RCC 7860 (cell line): Measurements from ENCODE around the gene ALB.
"Not testable (repeated sequence)": the region's sequence is repeated elsewhere in the genome, so short reads cannot be mapped to it uniquely, and the experiment has no call there.

Experiments
- DNase-seq: peaks from one replicate; pipeline ENCODE4 v3.0.0-alpha.2; 2015; ENCODE audit warnings: low spot score
- FAIRE-seq: peaks from 2 replicates; lab custom pipeline; 2012; peaks lifted over from hg19 to GRCh38; lab: Jason Lieb, UNC

ALB gene

GRCh38 chr4:73404042-73404441 is at the start of gene ALB:
Gene ALB (plus strand): TSS chr4:73404287. CDS start chr4:73404328, 41 bp downstream.
- no peak for FAIRE-seq
- no peak for DNase-seq

DNA sequence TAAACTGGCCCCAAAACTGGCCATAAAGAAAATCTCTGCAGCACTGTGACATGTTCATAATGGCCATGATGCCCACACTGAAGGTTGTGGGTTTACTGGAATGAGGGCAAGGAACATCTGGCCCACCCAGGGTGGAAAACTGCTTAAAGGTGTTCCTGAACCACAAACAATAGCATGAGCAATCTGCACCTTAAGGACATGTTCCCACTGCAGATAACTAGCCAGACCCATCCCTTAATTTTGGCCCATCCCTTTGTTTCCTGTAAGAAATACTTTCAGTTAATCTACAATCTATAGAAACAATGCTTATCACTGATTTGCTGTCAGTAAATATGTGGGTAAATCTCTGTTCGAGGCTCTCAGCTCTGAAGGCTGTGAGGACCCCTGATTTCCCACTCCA is 46.9 kb upstream of the ALB start:
- not testable (repeated sequence) for DNase-seq

DNA sequence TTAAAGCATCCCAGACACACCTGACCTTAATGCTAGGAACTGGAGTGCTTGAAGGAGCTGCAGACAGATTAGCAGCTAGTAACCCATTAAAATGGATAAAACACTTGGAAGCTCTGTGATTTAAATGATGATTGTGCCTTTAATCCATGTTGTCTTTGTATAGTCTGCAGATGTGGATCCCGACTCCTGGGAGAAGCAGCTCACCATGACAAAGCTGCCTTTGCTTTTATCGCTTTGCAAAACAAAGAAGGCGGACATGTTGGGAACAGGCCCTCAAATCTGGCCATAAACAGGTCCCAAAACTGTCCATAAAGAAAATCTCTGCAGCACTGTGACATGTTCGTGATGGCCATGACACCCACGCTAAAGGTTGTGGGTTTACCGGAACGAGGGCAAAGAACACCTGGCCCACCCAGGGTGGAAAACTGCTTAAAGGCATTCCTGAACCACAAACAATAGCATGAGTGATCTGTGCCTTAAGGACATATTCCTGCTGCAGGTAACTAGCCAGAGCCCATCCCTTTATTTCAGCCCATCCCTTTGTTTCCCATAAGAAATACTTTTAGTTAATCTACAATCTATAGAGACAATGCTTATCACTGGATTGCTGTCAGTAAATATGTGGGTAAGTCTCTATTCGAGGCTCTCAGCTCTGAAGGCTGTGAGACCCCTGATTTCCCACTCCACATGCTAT is 34.4 kb upstream of the ALB start:
- not testable (repeated sequence) for DNase-seq, FAIRE-seq

More for the DNA sequence above, 46.9 kb upstream of the ALB start:
- FAIRE-seq, result not testable (repeated sequence)

GRCh38 chr4:73375328-73375741 is 28.8 kb upstream of the ALB start:
- DNase-seq (no peak), FAIRE-seq (no peak)

GRCh38 chr4:73376251-73376650 is 27.8 kb upstream of the ALB start:
- FAIRE-seq (no peak), DNase-seq (no peak)

- DNase-seq, result no peak
- FAIRE-seq, result no peak
These were observed 27.1 kb upstream of the ALB start for GRCh38 chr4:73376976-73377375.

GRCh38 chr4:73378887-73379286 is 25.2 kb upstream of the ALB start:
- no peak for DNase-seq
- no peak for FAIRE-seq

- no peak for FAIRE-seq
- DNase-seq, result no peak
These were observed 24.1 kb upstream of the ALB start for GRCh38 chr4:73379946-73380345.

DNA sequence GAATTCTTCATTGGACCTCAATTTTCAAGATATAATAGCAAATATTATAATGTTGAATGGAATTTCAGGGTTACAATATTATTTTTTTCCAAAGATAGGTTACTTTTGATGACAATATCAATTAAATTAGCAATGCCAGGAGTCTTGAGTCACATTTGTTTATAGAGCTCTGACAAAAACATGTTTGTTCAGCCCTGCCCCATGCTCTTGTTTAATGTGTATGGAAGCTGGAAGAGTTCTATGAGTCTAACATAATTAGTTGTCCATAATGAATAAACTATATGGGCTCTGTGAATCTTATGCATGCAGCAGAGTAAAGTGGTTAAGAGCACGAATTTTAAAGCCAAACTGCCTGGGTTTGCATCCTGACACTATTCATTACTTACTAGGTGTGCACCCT is 22.9 kb upstream of the ALB start:
- FAIRE-seq, result no peak
- no peak for DNase-seq

DNA sequence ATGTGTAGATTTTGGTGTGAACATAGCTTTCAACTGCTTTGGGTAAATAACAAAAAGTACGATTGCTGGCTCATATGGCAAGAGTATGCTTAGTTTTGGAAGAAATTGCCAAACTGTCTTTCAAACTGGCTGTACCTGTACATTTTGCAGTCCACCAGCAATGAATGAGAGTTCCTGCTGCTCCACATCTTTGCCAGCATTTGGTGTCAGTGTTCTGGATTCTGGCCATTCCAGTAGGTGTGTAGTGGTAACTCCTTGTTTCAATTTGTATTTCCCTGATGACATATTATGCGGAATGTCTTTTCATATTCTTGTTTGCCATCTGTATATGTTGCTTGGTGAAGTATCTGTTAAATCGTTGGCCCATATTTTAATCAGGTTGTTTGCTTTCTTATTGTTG is 20.6 kb upstream of the ALB start:
- DNase-seq (no peak), FAIRE-seq (no peak)

DNA sequence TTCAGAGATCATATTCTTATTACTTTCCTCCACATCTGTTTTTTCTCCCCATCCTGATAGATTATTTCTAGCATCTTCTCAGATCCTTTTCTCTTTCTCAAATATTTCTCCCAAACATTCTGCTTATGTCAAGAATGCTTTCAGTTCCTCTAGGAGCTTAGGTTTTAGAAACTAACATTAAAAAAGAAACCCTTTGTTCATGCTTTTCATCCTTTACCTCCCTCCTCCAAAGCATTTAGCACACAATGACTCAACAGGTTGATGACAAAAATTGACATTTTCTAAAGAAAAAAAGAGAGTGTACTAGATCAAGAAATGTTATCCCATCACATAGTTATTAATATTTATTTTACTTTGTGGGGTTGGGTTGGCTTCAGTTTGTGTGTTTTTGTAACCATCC is 16.5 kb upstream of the ALB start:
- FAIRE-seq, result no peak
- no peak for DNase-seq

GRCh38 chr4:73388887-73389286 is 15.2 kb upstream of the ALB start:
- FAIRE-seq (no peak), DNase-seq (no peak)

DNA sequence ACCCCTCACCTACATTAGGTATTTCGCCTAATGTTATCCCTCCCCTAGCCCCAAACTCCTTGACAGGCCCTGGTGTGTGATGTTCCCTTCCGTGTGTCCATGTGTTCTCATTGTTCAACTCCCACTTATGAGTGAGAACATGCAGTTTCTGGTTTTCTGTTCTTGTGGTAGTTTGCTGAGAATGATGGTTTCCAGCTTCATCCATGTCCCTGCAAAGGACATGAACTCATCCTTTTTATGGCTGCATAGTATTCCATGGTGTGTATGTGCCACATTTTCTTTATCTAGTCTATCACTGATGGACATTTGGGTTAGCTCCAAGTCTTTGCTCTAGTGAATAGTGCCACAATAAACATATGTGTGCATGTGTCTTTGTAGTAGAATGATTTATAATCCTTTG is 14.4 kb upstream of the ALB start:
- not testable (repeated sequence) for DNase-seq, FAIRE-seq

DNA sequence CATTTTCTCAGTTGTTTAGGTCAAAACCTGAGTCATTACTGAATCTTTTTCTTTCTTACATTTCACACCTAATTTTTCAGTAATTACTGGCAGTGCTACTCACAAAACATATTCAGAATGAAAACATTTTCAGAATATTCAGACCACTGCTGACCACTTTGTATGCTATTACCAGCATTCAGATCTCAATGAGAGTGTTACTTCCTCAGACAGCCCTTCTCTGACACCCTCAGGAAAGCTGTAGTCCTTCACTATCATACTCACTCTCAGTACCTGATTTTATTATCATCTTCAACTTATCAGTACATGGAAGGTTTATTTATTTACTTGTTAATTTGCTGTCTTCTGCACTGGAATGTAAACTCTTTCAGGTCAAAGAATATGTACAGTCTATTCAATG is 12.3 kb upstream of the ALB start:
- no peak for FAIRE-seq
- no peak for DNase-seq

DNA sequence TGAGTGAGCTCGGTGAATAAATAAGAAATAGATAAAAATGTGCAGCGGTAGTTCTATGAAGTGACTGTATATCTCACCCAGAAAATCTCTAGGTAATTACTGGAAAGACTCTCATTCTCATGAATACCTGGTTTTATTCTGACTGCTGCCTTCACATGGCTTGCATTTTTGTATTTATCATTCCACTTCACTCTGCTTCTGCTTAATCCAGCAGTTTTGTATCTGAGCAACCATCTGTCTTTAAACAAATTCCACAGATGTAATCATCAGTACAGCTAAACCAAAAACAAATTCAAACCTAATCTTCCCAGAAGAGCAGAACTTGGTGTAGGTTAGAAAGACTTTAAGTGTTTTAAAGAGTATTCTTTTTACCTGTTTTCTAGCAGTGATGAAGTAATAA is 11.2 kb upstream of the ALB start:
- DNase-seq (no peak), FAIRE-seq (no peak)

- DNase-seq (no peak), FAIRE-seq (no peak)
These were observed 7.8 kb upstream of the ALB start for GRCh38 chr4:73396304-73396703.

DNA sequence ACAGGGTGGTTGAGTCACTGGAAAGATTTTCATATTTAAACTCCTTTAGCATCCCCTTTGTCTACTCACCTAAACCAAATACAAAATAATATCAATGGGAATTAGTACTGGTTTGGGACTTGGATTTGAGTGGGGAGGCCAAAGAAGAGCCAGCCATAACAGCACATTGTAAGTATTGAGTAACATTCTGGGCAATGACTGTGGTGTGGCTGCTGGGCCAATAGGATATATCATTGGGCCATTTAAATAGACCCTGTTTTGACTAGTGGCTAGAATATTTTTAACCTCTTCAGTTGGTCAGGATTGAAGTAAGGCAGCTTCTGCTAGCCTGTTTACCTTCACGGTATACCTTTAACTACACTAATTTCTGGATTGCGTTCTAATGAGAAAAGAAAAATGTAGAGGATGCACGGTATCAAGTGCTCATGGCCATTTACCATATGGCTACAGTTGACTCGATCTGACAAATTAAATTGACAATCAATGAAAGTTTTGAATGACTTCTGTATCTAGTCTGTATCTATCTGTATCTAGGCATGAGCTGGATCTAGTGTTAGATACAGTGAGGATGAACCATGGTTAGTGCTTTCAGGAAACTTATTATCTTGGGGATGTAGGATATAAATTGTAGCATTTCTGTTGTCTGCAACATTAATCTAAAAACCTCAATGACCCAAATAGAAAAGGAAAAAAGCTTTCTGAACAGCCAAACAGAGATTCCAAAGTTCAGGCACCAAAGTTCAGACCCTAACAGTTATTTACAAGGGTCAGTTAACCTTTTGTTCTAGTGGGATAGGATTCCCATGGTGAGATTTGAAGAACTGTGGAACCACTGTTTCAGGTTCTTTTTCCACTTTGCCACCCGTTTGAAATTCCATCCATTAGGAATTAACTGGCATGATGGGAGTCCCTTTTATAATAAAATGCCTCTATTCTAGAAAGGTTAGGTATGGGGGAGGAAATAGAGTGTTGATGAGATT is 6.8 kb upstream of the ALB start:
- FAIRE-seq (no peak), DNase-seq (no peak)

DNA sequence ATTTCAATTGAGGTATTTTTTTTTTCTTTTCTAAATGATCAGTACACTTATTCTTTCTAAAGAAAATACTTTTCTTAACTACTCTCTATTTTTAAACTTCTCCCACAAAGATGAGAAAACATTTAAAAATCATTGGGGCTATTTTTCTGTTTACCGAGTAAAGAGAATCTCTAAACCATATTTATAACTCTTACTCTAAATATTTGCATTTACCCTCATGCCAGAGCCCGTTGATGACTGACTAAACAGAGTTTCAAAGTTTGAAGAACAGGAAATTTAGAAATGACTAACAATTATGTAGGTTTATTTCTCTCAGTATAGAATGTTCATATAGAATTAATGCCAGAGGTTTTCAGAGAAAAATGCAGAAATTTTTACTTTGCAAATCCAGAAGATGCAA is 2.7 kb upstream of the ALB start:
- DNase-seq (no peak), FAIRE-seq (no peak)

DNA sequence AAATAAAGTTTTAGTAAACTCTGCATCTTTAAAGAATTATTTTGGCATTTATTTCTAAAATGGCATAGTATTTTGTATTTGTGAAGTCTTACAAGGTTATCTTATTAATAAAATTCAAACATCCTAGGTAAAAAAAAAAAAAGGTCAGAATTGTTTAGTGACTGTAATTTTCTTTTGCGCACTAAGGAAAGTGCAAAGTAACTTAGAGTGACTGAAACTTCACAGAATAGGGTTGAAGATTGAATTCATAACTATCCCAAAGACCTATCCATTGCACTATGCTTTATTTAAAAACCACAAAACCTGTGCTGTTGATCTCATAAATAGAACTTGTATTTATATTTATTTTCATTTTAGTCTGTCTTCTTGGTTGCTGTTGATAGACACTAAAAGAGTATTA is 370 bp downstream of the ALB start:
- DNase-seq (no peak), FAIRE-seq (no peak)

DNA sequence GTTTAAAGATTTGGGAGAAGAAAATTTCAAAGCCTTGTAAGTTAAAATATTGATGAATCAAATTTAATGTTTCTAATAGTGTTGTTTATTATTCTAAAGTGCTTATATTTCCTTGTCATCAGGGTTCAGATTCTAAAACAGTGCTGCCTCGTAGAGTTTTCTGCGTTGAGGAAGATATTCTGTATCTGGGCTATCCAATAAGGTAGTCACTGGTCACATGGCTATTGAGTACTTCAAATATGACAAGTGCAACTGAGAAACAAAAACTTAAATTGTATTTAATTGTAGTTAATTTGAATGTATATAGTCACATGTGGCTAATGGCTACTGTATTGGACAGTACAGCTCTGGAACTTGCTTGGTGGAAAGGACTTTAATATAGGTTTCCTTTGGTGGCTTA is 1.1 kb downstream of the ALB start:
- FAIRE-seq (no peak), DNase-seq (no peak)

- FAIRE-seq, result no peak
These were observed 2.4 kb downstream of the ALB start for GRCh38 chr4:73406548-73406875.

DNA sequence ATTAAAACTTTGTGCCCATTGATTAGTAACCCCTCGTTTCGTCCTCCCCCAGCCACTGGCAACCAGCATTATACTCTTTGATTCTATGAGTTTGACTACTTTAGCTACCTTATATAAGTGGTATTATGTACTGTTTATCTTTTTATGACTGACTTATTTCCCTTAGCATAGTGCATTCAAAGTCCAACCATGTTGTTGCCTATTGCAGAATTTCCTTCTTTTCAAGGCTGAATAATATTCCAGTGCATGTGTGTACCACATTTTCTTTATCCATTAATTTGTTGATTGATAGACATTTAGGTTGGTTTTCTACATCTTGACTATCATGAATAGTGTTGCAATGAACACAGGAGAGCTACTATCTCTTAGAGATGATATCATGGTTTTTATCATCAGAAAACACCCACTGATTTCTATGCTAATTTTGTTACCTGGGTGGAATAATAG is 3.2 kb downstream of the ALB start:
- DNase-seq (no peak), FAIRE-seq (no peak)

More at GRCh38 chr4:73406548-73406875, 2.4 kb downstream of the ALB start:
- DNase-seq, result no peak
